Calu3 (cell line): ENCODE measurements around the gene LDLRAD4. TPM values are rescaled to one million over a fixed set of nuclear protein-coding genes. Genes with fewer than 3 reads are reported as not detected.

Experiments used
- BruUV-seq: library from RNA; stranded (reverse); fragments of 400-500 nt; replicated peaks from 2 replicates; lab custom pipeline; 2021; lab: Mats Ljungman, UMichigan
- CTCF ChIA-PET: fragments of 300-600 bp; sonication (Branson Sonifier 250); formaldehyde crosslinking; loops from one replicate; lab custom pipeline; 2022; ENCODE audit warnings: antibody characterized with exemption; lab: Charles Lee
- DNase-seq: peaks from one replicate; pipeline ENCODE4 v3.0.0; 2022
- H3K27ac Mint-ChIP-seq: one replicate; pipeline ENCODE4 v1.8.0; 2022; ENCODE audit warnings: mixed read lengths; ENCODE audit not compliant: unreplicated experiment
- H3K27me3 Mint-ChIP-seq: one replicate; pipeline ENCODE4 v1.8.0; 2022; ENCODE audit warnings: mixed read lengths; ENCODE audit not compliant: unreplicated experiment
- H3K36me3 Mint-ChIP-seq: one replicate; pipeline ENCODE4 v1.8.0; 2022; ENCODE audit warnings: mild to moderate bottlenecking, moderate library complexity, mixed read lengths; ENCODE audit not compliant: insufficient read depth, unreplicated experiment
- H3K4me1 Mint-ChIP-seq: one replicate; pipeline ENCODE4 v1.8.0; 2022; ENCODE audit warnings: mild to moderate bottlenecking, low read depth, mixed read lengths; ENCODE audit not compliant: unreplicated experiment
- H3K4me3 Mint-ChIP-seq: one replicate; pipeline ENCODE4 v1.8.0; 2022; ENCODE audit warnings: mild to moderate bottlenecking, low read depth, moderate library complexity, mixed read lengths; ENCODE audit not compliant: unreplicated experiment
- H3K9me3 Mint-ChIP-seq: one replicate; pipeline ENCODE4 v1.8.0; 2022; ENCODE audit warnings: low read depth, mixed read lengths; ENCODE audit not compliant: unreplicated experiment
- intact Hi-C: fragments of 100-400 bp; cut with micrococcal nuclease; formaldehyde crosslinking; loops from one replicate; pipeline ENCODE4 v1.10.0; 2022; ENCODE audit not compliant: unreplicated experiment
- total RNA-seq: library from RNA; stranded (reverse); gene quantifications from 2 replicates; pipeline ENCODE4 v1.2.3, GENCODE V29; 2022
- TF ChIP-seq, protein P1 (sequence below): fragments of 200-600 bp; IDR thresholded peaks from one replicate; pipeline ENCODE4 v1.8.0; 2022; ENCODE audit warnings: antibody characterized with exemption; ENCODE audit not compliant: unreplicated experiment

The LDLRAD4 gene
- total RNA-seq, 1 experiment from 2014 or later, result 0.50 TPM

DNA sequence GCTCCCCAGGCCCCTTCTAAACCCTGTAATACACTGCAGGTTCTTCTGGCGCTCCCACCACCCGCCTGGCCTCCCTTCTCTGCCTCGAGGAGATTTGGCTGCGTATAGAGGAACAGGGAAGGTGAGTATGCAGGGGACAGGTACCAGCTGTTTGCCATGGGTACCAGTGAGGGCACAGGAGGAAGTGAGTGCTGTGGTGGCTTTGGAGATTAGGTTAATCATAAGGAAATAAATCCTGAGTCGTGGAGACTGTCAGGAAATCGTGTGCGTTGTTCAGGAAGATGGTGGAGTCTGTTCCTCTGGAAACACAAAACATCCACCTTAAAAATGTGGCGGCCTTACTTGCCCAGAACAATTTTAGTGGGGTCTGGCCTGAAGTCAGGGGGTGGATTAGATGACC lies 277.4 kb downstream of the LDLRAD4 start:
- CTCF ChIA-PET, result no interaction called here
- Mint-ChIP-seq H3K27me3 (peaks cover 40% of the 10 kb centered on the region), H3K9me3 (peaks cover 14% of the 10 kb centered on the region), H3K27ac (no peak overlapping the region), H3K4me3 (no peak overlapping the region), H3K4me1 (no peaks in the 10 kb centered on the region), H3K36me3 (no peaks in the 10 kb centered on the region)
- no TSS peak for BruUV-seq
- intact Hi-C loops, result no loop called here
- no peak for DNase-seq
- TF ChIP-seq, protein P1, sequence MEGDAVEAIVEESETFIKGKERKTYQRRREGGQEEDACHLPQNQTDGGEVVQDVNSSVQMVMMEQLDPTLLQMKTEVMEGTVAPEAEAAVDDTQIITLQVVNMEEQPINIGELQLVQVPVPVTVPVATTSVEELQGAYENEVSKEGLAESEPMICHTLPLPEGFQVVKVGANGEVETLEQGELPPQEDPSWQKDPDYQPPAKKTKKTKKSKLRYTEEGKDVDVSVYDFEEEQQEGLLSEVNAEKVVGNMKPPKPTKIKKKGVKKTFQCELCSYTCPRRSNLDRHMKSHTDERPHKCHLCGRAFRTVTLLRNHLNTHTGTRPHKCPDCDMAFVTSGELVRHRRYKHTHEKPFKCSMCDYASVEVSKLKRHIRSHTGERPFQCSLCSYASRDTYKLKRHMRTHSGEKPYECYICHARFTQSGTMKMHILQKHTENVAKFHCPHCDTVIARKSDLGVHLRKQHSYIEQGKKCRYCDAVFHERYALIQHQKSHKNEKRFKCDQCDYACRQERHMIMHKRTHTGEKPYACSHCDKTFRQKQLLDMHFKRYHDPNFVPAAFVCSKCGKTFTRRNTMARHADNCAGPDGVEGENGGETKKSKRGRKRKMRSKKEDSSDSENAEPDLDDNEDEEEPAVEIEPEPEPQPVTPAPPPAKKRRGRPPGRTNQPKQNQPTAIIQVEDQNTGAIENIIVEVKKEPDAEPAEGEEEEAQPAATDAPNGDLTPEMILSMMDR, result no peak

DNA sequence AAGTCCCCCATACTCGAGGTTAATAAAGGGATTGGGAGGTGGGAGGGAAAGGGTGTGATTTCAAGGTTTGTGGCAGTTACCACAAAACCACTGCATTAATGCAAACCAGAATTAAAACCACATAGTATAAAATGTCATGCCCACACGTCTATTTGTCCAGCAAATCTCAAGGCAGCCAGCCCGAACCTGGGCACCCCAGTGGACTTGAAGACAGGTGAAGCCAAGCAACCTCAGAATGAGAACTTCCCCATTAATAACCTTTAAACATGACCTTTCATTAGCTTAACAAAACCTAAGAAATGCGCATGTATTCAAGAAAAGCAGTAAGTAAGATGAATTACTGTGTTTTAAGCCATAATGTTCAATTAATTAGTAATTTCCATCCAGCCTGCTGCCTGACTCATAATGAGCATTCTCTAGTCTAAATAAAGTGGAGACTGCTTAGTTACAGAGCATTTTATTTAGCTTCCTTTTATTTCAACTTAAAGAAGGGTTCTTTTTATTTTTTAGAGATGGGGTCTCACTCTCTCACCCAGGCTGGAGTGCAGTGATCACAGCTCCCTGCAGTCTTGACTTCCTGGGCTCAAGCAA lies 278.2 kb downstream of the LDLRAD4 start:
- intact Hi-C loops, result no loop called here
- H3K27me3 Mint-ChIP-seq, result peaks cover 40% of the 10 kb centered on the region
- CTCF ChIA-PET, result no interaction called here
- H3K36me3 Mint-ChIP-seq, result no peaks in the 10 kb centered on the region
- DNase-seq, result no peak
- peaks cover 14% of the 10 kb centered on the region for H3K9me3 Mint-ChIP-seq
- no peaks in the 10 kb centered on the region for H3K4me1 Mint-ChIP-seq
- no peak overlapping the region for H3K27ac Mint-ChIP-seq
- TF ChIP-seq, protein P1, result no peak
- no peak overlapping the region for H3K4me3 Mint-ChIP-seq
- no TSS peak for BruUV-seq

DNA sequence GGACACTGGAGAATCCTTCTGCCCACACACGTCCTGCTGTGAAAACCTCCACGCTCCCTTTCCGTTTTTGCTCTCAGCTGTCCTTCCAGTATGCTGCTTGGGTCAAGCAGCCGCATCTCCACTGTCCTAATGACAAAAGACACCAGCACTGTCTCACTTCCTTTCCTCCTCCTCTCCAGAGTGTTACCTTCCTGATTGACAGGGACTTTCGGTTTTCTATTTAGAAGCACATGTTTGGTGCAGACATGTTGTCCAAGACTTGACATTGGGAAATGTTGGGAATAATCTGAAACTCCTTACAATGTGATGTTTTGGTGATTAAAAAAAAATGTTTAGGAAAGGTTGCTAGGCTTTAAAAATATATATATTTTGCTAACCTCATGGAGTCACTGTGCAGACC lies 281.2 kb downstream of the LDLRAD4 start:
- intact Hi-C loops, result no loop called here
- BruUV-seq, result no TSS peak
- Mint-ChIP-seq H3K4me3 (no peak overlapping the region), H3K27me3 (peaks cover 42% of the 10 kb centered on the region), H3K9me3 (peaks cover 14% of the 10 kb centered on the region), H3K4me1 (no peaks in the 10 kb centered on the region), H3K27ac (no peak overlapping the region), H3K36me3 (no peaks in the 10 kb centered on the region)
- CTCF ChIA-PET, result no interaction called here
- TF ChIP-seq, protein P1, result no peak
- DNase-seq, result no peak

DNA sequence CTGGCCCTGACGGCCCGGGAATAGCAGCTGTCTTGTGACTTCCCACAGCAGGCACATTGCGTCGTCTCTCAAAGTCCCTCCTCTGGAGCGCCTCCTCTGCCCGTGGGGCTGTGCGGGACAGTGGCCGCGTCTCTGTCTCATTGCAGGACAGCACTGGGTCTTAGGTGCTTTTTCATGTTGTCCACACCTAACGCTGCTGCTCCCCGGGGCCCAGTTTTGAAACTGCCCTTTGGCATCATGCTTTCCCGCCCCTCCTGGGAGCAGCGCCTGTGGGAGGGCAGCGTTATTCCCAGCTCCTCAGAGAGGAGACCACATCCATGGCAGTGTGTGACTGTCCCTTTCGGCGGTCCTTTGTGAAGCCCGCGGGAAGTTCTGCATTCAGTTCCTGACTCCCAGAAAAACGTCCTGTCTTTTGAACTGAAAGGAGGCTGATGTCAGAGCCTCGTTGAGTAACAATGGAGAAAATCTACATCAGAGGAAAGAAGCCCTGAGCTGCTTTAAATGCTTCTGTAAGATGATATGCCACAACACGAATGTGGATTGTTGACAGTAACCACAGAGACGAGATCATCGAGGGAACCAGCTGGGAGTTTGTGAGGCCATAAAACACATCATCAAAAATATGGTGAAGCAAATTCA lies 281.8 kb downstream of the LDLRAD4 start:
- H3K36me3 Mint-ChIP-seq, result no peaks in the 10 kb centered on the region
- CTCF ChIA-PET, result no interaction called here
- H3K27me3 Mint-ChIP-seq, result peaks cover 42% of the 10 kb centered on the region
- TF ChIP-seq, protein P1, result no peak
- H3K4me1 Mint-ChIP-seq, result no peaks in the 10 kb centered on the region
- H3K9me3 Mint-ChIP-seq, result peaks cover 14% of the 10 kb centered on the region
- H3K27ac Mint-ChIP-seq, result no peak overlapping the region
- no peak for DNase-seq
- BruUV-seq, result no TSS peak
- intact Hi-C loops, result no loop called here
- H3K4me3 Mint-ChIP-seq, result no peak overlapping the region
